ENCODE data around the gene GAS6.

GAS6 gene

GRCh38 chr13:113854238-113855011, 9.5 kb downstream of the GAS6 start:
- Histone ChIP-seq H3K79me2 (ENCODE audit: insufficient read depth, low read length) (no peaks in the 10 kb centered on the region), H3K27ac (ENCODE audit: low read length) (peak overlapping the region; percentile 62)
- DNase-seq: peak; percentile 81

GRCh38 chr13:113853518-113854237, 10.2 kb downstream of the GAS6 start:
- H3K27ac ChIP-seq (ENCODE audit: low read length): peak overlapping the region; percentile 62
- no peaks in the 10 kb centered on the region for H3K36me3 ChIP-seq (ENCODE audit: insufficient read depth, low read length)
- no peaks in the 10 kb centered on the region for H3K79me2 ChIP-seq (ENCODE audit: insufficient read depth, low read length)
- H3K9me3 ChIP-seq (ENCODE audit: insufficient read depth, low read length, severe bottlenecking): no peaks in the 10 kb centered on the region
- no peaks in the 10 kb centered on the region for H3K27me3 ChIP-seq (ENCODE audit: insufficient read depth, low read length, poor library complexity)
- no peak for DNase-seq
- no peak overlapping the region for H2AFZ ChIP-seq (ENCODE audit: low read depth, low read length)
- H3K4me2 ChIP-seq (ENCODE audit: insufficient read depth, low read length): peak overlapping the region; percentile 51
- H3K9ac ChIP-seq (ENCODE audit: low read depth, low read length): peak overlapping the region; percentile 14; the same call in 1 of the 2 replicates
- H3K4me3 ChIP-seq (ENCODE audit: low read depth in 1 of 2, low read length in 2 of 2): peak overlapping the region in 1 of 2 experiments; percentile 29; a peak in 1 of 4 replicates
- no peak for TF ChIP-seq EZH2 (IDR thresholded peaks at IDR 0.05; ENCODE audit: borderline replicate concordance, low read depth, low read length, severe bottlenecking)
- TF ChIP-seq, protein P1, sequence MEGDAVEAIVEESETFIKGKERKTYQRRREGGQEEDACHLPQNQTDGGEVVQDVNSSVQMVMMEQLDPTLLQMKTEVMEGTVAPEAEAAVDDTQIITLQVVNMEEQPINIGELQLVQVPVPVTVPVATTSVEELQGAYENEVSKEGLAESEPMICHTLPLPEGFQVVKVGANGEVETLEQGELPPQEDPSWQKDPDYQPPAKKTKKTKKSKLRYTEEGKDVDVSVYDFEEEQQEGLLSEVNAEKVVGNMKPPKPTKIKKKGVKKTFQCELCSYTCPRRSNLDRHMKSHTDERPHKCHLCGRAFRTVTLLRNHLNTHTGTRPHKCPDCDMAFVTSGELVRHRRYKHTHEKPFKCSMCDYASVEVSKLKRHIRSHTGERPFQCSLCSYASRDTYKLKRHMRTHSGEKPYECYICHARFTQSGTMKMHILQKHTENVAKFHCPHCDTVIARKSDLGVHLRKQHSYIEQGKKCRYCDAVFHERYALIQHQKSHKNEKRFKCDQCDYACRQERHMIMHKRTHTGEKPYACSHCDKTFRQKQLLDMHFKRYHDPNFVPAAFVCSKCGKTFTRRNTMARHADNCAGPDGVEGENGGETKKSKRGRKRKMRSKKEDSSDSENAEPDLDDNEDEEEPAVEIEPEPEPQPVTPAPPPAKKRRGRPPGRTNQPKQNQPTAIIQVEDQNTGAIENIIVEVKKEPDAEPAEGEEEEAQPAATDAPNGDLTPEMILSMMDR (IDR thresholded peaks at IDR 0.05; ENCODE audit: borderline replicate concordance, extremely low read depth, low read length, poor library complexity, severe bottlenecking): no peak
- no peaks in the 10 kb centered on the region for H4K20me1 ChIP-seq (ENCODE audit: insufficient read depth, low read length)
- peaks cover 34% of the 10 kb centered on the region for H3K4me1 ChIP-seq (ENCODE audit: insufficient read depth, low read length)
- ATAC-seq (ENCODE audit: insufficient read depth, low read depth): no peak

More at GRCh38 chr13:113854238-113855011, 9.5 kb downstream of the GAS6 start:
- Histone ChIP-seq H3K27me3 (ENCODE audit: insufficient read depth, low read length, poor library complexity) (no peaks in the 10 kb centered on the region), H2AFZ (ENCODE audit: low read depth, low read length) (no peak overlapping the region), H3K4me2 (ENCODE audit: insufficient read depth, low read length) (peak overlapping the region; percentile 51), H3K9me3 (ENCODE audit: insufficient read depth, low read length, severe bottlenecking) (no peaks in the 10 kb centered on the region), H4K20me1 (ENCODE audit: insufficient read depth, low read length) (no peaks in the 10 kb centered on the region), H3K36me3 (ENCODE audit: insufficient read depth, low read length) (no peaks in the 10 kb centered on the region), H3K4me3 (ENCODE audit: low read depth in 1 of 2, low read length in 2 of 2) (peak overlapping the region in 1 of 2 experiments; percentile 29; a peak in 1 of 4 replicates), H3K4me1 (ENCODE audit: insufficient read depth, low read length) (peaks cover 34% of the 10 kb centered on the region), H3K9ac (ENCODE audit: low read depth, low read length) (peak overlapping the region; percentile 14)
- ATAC-seq (ENCODE audit: insufficient read depth, low read depth): peak; percentile 84
- no peak for TF ChIP-seq EZH2 (IDR thresholded peaks at IDR 0.05; ENCODE audit: borderline replicate concordance, low read depth, low read length, severe bottlenecking)
- TF ChIP-seq, protein P1 (IDR thresholded peaks at IDR 0.05; ENCODE audit: borderline replicate concordance, extremely low read depth, low read length, poor library complexity, severe bottlenecking): peak; percentile 10

- H4K20me1 ChIP-seq (ENCODE audit: insufficient read depth, low read length): no peaks in the 10 kb centered on the region
- H3K36me3 ChIP-seq (ENCODE audit: insufficient read depth, low read length): no peaks in the 10 kb centered on the region
- no peak overlapping the region for H2AFZ ChIP-seq (ENCODE audit: low read depth, low read length)
- H3K79me2 ChIP-seq (ENCODE audit: insufficient read depth, low read length): no peaks in the 10 kb centered on the region
- no peak overlapping the region for H3K4me3 ChIP-seq (ENCODE audit: low read depth in 1 of 2, low read length in 2 of 2)
- no peak overlapping the region for H3K4me2 ChIP-seq (ENCODE audit: insufficient read depth, low read length)
- no peak overlapping the region for H3K9ac ChIP-seq (ENCODE audit: low read depth, low read length)
- no peak for TF ChIP-seq EZH2 (IDR thresholded peaks at IDR 0.05; ENCODE audit: borderline replicate concordance, low read depth, low read length, severe bottlenecking)
- TF ChIP-seq, protein P1 (IDR thresholded peaks at IDR 0.05; ENCODE audit: borderline replicate concordance, extremely low read depth, low read length, poor library complexity, severe bottlenecking): no peak
- no peak overlapping the region for H3K27ac ChIP-seq (ENCODE audit: low read length)
- H3K4me1 ChIP-seq (ENCODE audit: insufficient read depth, low read length): peaks cover 34% of the 10 kb centered on the region
- no peaks in the 10 kb centered on the region for H3K27me3 ChIP-seq (ENCODE audit: insufficient read depth, low read length, poor library complexity)
- no peak for ATAC-seq (ENCODE audit: insufficient read depth, low read depth)
- no peak for DNase-seq
- no peaks in the 10 kb centered on the region for H3K9me3 ChIP-seq (ENCODE audit: insufficient read depth, low read length, severe bottlenecking)
Measured at GRCh38 chr13:113852536-113853517, 11.0 kb downstream of the GAS6 start.

Data from DND-41 (cell line).